ENCODE data around the gene POMGNT2.

Gene POMGNT2

DNA sequence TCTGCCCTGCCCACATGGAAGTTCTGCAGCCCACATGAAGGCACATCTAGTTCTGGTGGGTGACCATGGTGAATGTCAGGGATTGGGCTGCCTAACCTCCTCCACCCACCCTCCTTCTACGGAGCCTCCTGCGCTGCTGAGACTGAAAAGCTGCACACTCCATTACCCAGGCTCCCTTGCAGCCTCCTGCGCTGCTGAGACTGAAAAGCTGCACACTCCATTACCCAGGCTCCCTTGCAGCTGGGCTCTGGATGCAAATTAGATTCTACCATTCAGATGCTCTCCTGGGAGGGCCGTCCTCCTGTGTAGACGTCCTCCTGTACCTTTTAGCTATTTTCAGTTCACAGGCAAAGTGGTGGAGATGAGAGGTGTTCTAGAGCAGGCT is 32.1 kb downstream of the POMGNT2 start:
- H3K4me3 ChIP-seq (ENCODE audit: low read length in 2 of 2) = no peak overlapping the region
- H3K9me3 ChIP-seq (replicated peaks in 1 of 2; ENCODE audit: control insufficient read depth in 2 of 2, insufficient read depth in 1 of 2, low read depth in 1 of 2, low read length in 2 of 2) = no peaks in the 10 kb centered on the region
- H2BK15ac ChIP-seq (ENCODE audit: low read length) = no peak overlapping the region
- WGBS, 2 donors (ENCODE audit: extremely low coverage in 2 of 2, insufficient read length in 2 of 2, insufficient replicate concordance in 1 of 2) = no CpG with 5 or more reads among the region's 5 CpGs
- H2BK5ac ChIP-seq (ENCODE audit: low read length) = no peak overlapping the region
- H3K4me1 ChIP-seq (ENCODE audit: control insufficient read depth in 2 of 2, insufficient read depth in 1 of 2, low read depth in 1 of 2, low read length in 2 of 2) = no peaks in the 10 kb centered on the region
- peaks cover 0 to 4% of the 10 kb centered on the region in 2 donors for H3K36me3 ChIP-seq (replicated peaks in 1 of 2; ENCODE audit: control insufficient read depth in 2 of 2, insufficient read depth in 2 of 2, low read length in 2 of 2)
- H2AK5ac ChIP-seq (ENCODE audit: low read depth, low read length) = no peak overlapping the region
- H3K14ac ChIP-seq (ENCODE audit: low read length) = no peak overlapping the region
- H3K27me3 ChIP-seq (ENCODE audit: control insufficient read depth in 3 of 3, insufficient read depth in 3 of 3, low read depth in 1 of 3, low read length in 3 of 3) = no peaks in the 10 kb centered on the region
- H3K27ac ChIP-seq (replicated peaks; ENCODE audit: low read length) = no peak overlapping the region
- H3K9ac ChIP-seq (ENCODE audit: low read depth, low read length, poor library complexity) = no peak overlapping the region
- H4K91ac ChIP-seq (ENCODE audit: low read depth, low read length, poor library complexity) = no peak overlapping the region
- DNase-seq (ENCODE audit: low spot score) = no peak
- H4K8ac ChIP-seq (ENCODE audit: low read depth, low read length) = no peak overlapping the region
- H2AFZ ChIP-seq (ENCODE audit: low read length) = no peak overlapping the region
- H3K79me1 ChIP-seq (ENCODE audit: low read depth, low read length) = no peaks in the 10 kb centered on the region
- H3K18ac ChIP-seq (ENCODE audit: low read length) = no peak overlapping the region
- H3K23ac ChIP-seq (ENCODE audit: low read depth, low read length, poor library complexity) = no peak overlapping the region
- no peak overlapping the region for H2BK12ac ChIP-seq (ENCODE audit: low read length)
- no peak overlapping the region for H2BK120ac ChIP-seq (ENCODE audit: low read depth, low read length)
- no peak overlapping the region for H3K4me2 ChIP-seq (ENCODE audit: insufficient read depth, low read length, poor library complexity, severe bottlenecking)
- H3K4ac ChIP-seq (ENCODE audit: low read length) = no peak overlapping the region

DNA sequence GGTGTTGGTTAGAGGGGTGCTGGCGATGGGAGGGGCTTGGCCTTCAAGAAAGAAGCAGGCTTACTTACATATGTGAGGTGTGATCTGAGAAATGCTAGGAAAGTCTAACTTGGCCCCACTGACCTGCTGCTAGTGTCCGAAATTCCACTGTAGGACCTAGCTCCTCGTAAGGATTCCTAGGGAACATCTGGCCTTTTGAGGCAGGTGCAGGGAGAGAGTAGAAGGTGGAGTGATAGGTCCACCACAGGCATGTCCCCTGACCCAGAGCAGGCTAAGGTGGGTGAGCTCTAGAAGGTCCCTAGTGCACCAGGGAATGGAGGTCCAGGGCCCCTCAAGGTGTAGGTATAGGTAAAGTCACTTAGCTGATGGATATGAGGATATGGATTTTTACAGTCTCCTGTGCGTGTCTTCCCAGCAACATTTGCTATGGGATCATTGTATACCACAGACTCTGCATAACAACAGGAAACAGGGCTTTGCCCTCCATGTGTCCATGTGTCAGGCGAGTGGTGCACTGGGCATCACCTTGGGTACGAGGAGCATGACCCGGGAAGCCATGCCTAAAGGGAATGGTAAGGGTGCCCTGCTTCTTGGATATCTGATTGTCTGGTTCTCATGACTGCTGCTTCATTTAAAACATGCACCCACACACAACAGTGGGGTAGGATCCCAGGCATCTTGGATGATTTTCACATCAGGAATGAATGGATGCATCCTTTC is 32.6 kb downstream of the POMGNT2 start:
- Histone ChIP-seq H2BK5ac (ENCODE audit: low read length) (no peak overlapping the region), H3K4me3 (ENCODE audit: low read length in 2 of 2) (no peak overlapping the region), H3K9me3 (replicated peaks in 1 of 2; ENCODE audit: control insufficient read depth in 2 of 2, insufficient read depth in 1 of 2, low read depth in 1 of 2, low read length in 2 of 2) (no peaks in the 10 kb centered on the region), H3K36me3 (replicated peaks in 1 of 2; ENCODE audit: control insufficient read depth in 2 of 2, insufficient read depth in 2 of 2, low read length in 2 of 2) (no peaks in the 10 kb centered on the region), H2AFZ (ENCODE audit: low read length) (no peak overlapping the region), H2AK5ac (ENCODE audit: low read depth, low read length) (no peak overlapping the region), H3K27ac (replicated peaks; ENCODE audit: low read length) (no peak overlapping the region), H3K27me3 (ENCODE audit: control insufficient read depth in 3 of 3, insufficient read depth in 3 of 3, low read depth in 1 of 3, low read length in 3 of 3) (no peaks in the 10 kb centered on the region), H2BK15ac (ENCODE audit: low read length) (no peak overlapping the region), H2BK12ac (ENCODE audit: low read length) (no peak overlapping the region), H3K9ac (ENCODE audit: low read depth, low read length, poor library complexity) (no peak overlapping the region), H3K18ac (ENCODE audit: low read length) (no peak overlapping the region), H3K4me1 (ENCODE audit: control insufficient read depth in 2 of 2, insufficient read depth in 1 of 2, low read depth in 1 of 2, low read length in 2 of 2) (no peaks in the 10 kb centered on the region), H3K14ac (ENCODE audit: low read length) (no peak overlapping the region), H4K91ac (ENCODE audit: low read depth, low read length, poor library complexity) (no peak overlapping the region), H3K23ac (ENCODE audit: low read depth, low read length, poor library complexity) (no peak overlapping the region), H3K4me2 (ENCODE audit: insufficient read depth, low read length, poor library complexity, severe bottlenecking) (no peak overlapping the region), H3K4ac (ENCODE audit: low read length) (no peak overlapping the region), H3K79me1 (ENCODE audit: low read depth, low read length) (no peaks in the 10 kb centered on the region), H4K8ac (ENCODE audit: low read depth, low read length) (no peak overlapping the region), H2BK120ac (ENCODE audit: low read depth, low read length) (no peak overlapping the region)
- no CpG with 5 or more reads among the region's 7 CpGs for WGBS, 2 donors (ENCODE audit: extremely low coverage in 2 of 2, insufficient read length in 2 of 2, insufficient replicate concordance in 1 of 2)
- no peak for DNase-seq (ENCODE audit: low spot score)

DNA sequence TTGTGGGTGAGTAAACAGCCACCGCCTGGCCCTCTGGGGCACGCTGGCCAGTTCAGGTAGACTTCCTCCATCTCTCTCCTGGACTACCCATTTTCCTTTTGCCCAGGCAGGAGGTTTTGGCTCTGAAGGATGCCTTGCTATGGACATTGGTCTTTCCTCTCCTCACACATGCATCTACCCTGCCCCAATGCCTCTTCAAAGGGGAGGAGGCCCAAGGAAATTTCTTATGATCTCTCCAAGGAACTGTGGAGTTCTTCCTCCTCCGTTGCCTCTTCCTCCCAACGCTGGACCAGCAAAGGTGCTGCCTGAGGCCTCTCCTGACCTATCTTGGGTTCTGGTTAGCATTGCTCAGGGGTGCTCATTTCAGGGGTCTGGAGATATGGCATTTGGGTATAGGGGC is 33.5 kb downstream of the POMGNT2 start:
- H2BK15ac ChIP-seq (ENCODE audit: low read length) = no peak overlapping the region
- DNase-seq (ENCODE audit: low spot score) = no peak
- H2BK120ac ChIP-seq (ENCODE audit: low read depth, low read length) = no peak overlapping the region
- no peaks in the 10 kb centered on the region for H3K27me3 ChIP-seq (ENCODE audit: control insufficient read depth in 3 of 3, insufficient read depth in 3 of 3, low read depth in 1 of 3, low read length in 3 of 3)
- no peak overlapping the region for H2AFZ ChIP-seq (ENCODE audit: low read length)
- H2BK12ac ChIP-seq (ENCODE audit: low read length) = no peak overlapping the region
- no peaks in the 10 kb centered on the region for H3K79me1 ChIP-seq (ENCODE audit: low read depth, low read length)
- H3K18ac ChIP-seq (ENCODE audit: low read length) = no peak overlapping the region
- no peaks in the 10 kb centered on the region for H3K4me1 ChIP-seq (ENCODE audit: control insufficient read depth in 2 of 2, insufficient read depth in 1 of 2, low read depth in 1 of 2, low read length in 2 of 2)
- no peak overlapping the region for H2AK5ac ChIP-seq (ENCODE audit: low read depth, low read length)
- no peak overlapping the region for H4K91ac ChIP-seq (ENCODE audit: low read depth, low read length, poor library complexity)
- no peaks in the 10 kb centered on the region for H3K9me3 ChIP-seq (replicated peaks in 1 of 2; ENCODE audit: control insufficient read depth in 2 of 2, insufficient read depth in 1 of 2, low read depth in 1 of 2, low read length in 2 of 2)
- no peak overlapping the region for H3K4me2 ChIP-seq (ENCODE audit: insufficient read depth, low read length, poor library complexity, severe bottlenecking)
- H4K8ac ChIP-seq (ENCODE audit: low read depth, low read length) = no peak overlapping the region
- no peak overlapping the region for H3K4me3 ChIP-seq (ENCODE audit: low read length in 2 of 2)
- H3K4ac ChIP-seq (ENCODE audit: low read length) = no peak overlapping the region
- no peak overlapping the region for H3K9ac ChIP-seq (ENCODE audit: low read depth, low read length, poor library complexity)
- H3K27ac ChIP-seq (replicated peaks; ENCODE audit: low read length) = no peak overlapping the region
- H3K23ac ChIP-seq (ENCODE audit: low read depth, low read length, poor library complexity) = no peak overlapping the region
- H2BK5ac ChIP-seq (ENCODE audit: low read length) = no peak overlapping the region
- WGBS, 2 donors (ENCODE audit: extremely low coverage in 2 of 2, insufficient read length in 2 of 2, insufficient replicate concordance in 1 of 2) = no CpG with 5 or more reads among the region's 4 CpGs
- no peaks in the 10 kb centered on the region for H3K36me3 ChIP-seq (replicated peaks in 1 of 2; ENCODE audit: control insufficient read depth in 2 of 2, insufficient read depth in 2 of 2, low read length in 2 of 2)
- H3K14ac ChIP-seq (ENCODE audit: low read length) = no peak overlapping the region

DNA sequence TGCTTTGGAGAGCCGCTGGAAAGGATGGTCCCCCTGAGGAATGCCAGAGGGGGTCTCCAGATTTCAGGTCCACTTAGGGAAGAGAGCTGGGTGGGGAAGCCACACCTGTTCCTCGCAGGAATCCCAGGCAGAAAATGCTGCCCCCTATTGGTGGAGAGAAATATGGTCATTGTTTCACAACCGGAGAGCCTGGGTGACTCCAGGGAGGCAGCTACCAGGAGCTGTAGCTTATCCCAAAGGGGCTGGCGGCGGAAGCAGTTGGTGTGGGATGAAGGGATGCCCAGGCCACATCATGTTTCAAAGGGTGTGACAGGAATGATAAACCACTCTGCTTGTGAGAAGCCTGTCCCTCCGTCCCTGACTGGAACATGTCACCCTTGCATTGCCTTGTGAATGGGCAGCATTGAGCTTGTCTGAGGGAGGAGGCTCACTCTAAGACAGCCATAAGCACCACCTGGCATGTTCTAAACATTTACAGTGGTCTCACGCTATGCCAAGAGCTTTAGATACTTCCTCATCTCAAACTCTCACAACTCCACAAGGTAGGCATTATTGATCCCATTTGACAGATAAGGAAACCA is 34.5 kb downstream of the POMGNT2 start:
- WGBS, 2 donors (ENCODE audit: extremely low coverage in 2 of 2, insufficient read length in 2 of 2, insufficient replicate concordance in 1 of 2) = no CpG with 5 or more reads among the region's 7 CpGs
- no peak overlapping the region for H3K4ac ChIP-seq (ENCODE audit: low read length)

More for the DNA sequence above, 34.5 kb downstream of the POMGNT2 start:
- Histone ChIP-seq H2BK120ac (ENCODE audit: low read depth, low read length) (no peak overlapping the region), H4K91ac (ENCODE audit: low read depth, low read length, poor library complexity) (no peak overlapping the region), H3K79me1 (ENCODE audit: low read depth, low read length) (no peaks in the 10 kb centered on the region), H2AFZ (ENCODE audit: low read length) (no peak overlapping the region), H2BK15ac (ENCODE audit: low read length) (no peak overlapping the region), H3K18ac (ENCODE audit: low read length) (no peak overlapping the region), H3K4me3 (ENCODE audit: low read length in 2 of 2) (no peak overlapping the region), H3K36me3 (replicated peaks in 1 of 2; ENCODE audit: control insufficient read depth in 2 of 2, insufficient read depth in 2 of 2, low read length in 2 of 2) (no peaks in the 10 kb centered on the region), H2BK5ac (ENCODE audit: low read length) (no peak overlapping the region), H4K8ac (ENCODE audit: low read depth, low read length) (no peak overlapping the region), H3K23ac (ENCODE audit: low read depth, low read length, poor library complexity) (no peak overlapping the region), H3K27me3 (ENCODE audit: control insufficient read depth in 3 of 3, insufficient read depth in 3 of 3, low read depth in 1 of 3, low read length in 3 of 3) (no peaks in the 10 kb centered on the region), H3K27ac (replicated peaks; ENCODE audit: low read length) (no peak overlapping the region), H3K14ac (ENCODE audit: low read length) (no peak overlapping the region), H3K9ac (ENCODE audit: low read depth, low read length, poor library complexity) (no peak overlapping the region), H3K9me3 (replicated peaks in 1 of 2; ENCODE audit: control insufficient read depth in 2 of 2, insufficient read depth in 1 of 2, low read depth in 1 of 2, low read length in 2 of 2) (no peaks in the 10 kb centered on the region), H2BK12ac (ENCODE audit: low read length) (no peak overlapping the region), H3K4me1 (ENCODE audit: control insufficient read depth in 2 of 2, insufficient read depth in 1 of 2, low read depth in 1 of 2, low read length in 2 of 2) (no peaks in the 10 kb centered on the region), H3K4me2 (ENCODE audit: insufficient read depth, low read length, poor library complexity, severe bottlenecking) (no peak overlapping the region), H2AK5ac (ENCODE audit: low read depth, low read length) (no peak overlapping the region)
- DNase-seq (ENCODE audit: low spot score) = no peak
